ENCODE results near the gene SPATA13. TPM values are rescaled to one million over a fixed set of nuclear protein-coding genes. Genes with fewer than 3 reads are reported as not detected.

The SPATA13 gene
- polyA plus RNA-seq, 1 experiment = 12.0 TPM

DNA sequence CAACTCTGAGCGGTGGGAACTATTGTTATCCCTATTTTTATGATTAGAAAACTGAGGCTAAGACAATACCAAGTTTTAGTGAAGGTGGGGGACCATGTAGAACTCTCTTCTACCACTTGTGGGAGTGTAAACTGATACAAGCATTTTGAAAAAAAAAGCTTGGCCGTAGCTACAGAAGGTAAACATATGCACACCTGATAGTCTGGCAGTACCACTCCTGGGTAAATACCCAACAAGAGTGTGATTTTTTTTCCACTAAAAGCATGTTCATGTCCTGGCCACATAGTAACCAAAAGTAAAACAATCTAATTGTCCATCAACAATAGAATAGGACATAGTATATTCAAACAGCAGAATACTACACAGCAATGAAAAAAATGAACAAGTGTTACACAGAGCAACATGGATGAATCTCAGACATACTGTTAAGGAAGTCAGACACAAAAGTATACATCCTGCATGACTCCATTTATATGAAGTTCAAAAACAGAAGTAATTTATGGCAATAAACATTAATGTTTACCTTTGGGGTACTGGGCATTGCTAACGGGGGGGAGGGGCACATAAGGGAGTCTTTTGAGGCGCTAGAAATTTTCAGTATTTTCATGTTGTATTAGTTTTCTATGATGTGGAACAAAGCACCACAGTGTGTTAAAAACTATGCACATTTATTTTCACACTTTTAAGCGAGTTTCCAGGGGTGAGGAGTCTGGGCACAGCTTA, 6.4 kb upstream of the SPATA13 start:
- no peaks in the 10 kb centered on the region; the same call in 1 of the 2 replicates for H3K9me3 ChIP-seq (ENCODE audit: control insufficient read depth, insufficient read depth, low read length)
- H3K4me3 ChIP-seq (ENCODE audit: low read depth, low read length) = no peak overlapping the region
- TF ChIP-seq, protein P1, sequence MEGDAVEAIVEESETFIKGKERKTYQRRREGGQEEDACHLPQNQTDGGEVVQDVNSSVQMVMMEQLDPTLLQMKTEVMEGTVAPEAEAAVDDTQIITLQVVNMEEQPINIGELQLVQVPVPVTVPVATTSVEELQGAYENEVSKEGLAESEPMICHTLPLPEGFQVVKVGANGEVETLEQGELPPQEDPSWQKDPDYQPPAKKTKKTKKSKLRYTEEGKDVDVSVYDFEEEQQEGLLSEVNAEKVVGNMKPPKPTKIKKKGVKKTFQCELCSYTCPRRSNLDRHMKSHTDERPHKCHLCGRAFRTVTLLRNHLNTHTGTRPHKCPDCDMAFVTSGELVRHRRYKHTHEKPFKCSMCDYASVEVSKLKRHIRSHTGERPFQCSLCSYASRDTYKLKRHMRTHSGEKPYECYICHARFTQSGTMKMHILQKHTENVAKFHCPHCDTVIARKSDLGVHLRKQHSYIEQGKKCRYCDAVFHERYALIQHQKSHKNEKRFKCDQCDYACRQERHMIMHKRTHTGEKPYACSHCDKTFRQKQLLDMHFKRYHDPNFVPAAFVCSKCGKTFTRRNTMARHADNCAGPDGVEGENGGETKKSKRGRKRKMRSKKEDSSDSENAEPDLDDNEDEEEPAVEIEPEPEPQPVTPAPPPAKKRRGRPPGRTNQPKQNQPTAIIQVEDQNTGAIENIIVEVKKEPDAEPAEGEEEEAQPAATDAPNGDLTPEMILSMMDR (IDR thresholded peaks at IDR 0.05; ENCODE audit: low read depth, low read length) = no peak
- no peaks in the 10 kb centered on the region for H3K27me3 ChIP-seq (ENCODE audit: control insufficient read depth, insufficient read depth, low read length)
- no peak for DNase-seq (ENCODE audit: low read depth, low spot score)
- ChIA-PET CTCF (interaction anchor here (0.7 kb wide), 1 partner anchor 101 kb away, joined by 4 read pairs; no protein-coding TSS in a partner anchor), POLR2A (no interaction called here)
- H3K27ac ChIP-seq (ENCODE audit: low read depth, low read length) = no peak overlapping the region

DNA sequence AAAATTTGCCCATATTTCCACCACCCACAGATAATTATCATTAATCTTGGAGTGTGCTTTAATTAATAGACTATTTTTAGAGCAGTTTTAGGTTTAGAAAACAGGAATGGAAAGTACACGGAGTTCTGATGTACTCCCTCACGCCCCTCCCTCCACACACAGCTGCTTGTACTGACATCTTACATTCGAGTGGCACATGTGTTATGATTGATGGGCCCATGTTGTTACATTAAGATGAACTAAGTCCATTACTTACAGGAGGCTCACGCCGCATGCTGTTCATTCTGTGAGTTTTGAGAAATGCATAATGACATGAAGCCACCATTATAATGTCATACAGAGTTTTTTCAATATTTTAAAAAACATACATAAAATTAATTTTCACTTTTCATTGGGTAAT, 1.2 kb upstream of the SPATA13 start:
- H3K27me3 ChIP-seq (ENCODE audit: control insufficient read depth, insufficient read depth, low read length) = no peaks in the 10 kb centered on the region
- H3K9me3 ChIP-seq (ENCODE audit: control insufficient read depth, insufficient read depth, low read length) = no peaks in the 10 kb centered on the region; the same call in 1 of the 2 replicates
- ChIA-PET POLR2A (no interaction called here), CTCF (no interaction called here)
- no peak for DNase-seq (ENCODE audit: low read depth, low spot score)
- TF ChIP-seq, protein P1 (IDR thresholded peaks at IDR 0.05; ENCODE audit: low read depth, low read length) = no peak
- H3K4me3 ChIP-seq (ENCODE audit: low read depth, low read length) = no peak overlapping the region
- no peak overlapping the region for H3K27ac ChIP-seq (ENCODE audit: low read depth, low read length)

DNA sequence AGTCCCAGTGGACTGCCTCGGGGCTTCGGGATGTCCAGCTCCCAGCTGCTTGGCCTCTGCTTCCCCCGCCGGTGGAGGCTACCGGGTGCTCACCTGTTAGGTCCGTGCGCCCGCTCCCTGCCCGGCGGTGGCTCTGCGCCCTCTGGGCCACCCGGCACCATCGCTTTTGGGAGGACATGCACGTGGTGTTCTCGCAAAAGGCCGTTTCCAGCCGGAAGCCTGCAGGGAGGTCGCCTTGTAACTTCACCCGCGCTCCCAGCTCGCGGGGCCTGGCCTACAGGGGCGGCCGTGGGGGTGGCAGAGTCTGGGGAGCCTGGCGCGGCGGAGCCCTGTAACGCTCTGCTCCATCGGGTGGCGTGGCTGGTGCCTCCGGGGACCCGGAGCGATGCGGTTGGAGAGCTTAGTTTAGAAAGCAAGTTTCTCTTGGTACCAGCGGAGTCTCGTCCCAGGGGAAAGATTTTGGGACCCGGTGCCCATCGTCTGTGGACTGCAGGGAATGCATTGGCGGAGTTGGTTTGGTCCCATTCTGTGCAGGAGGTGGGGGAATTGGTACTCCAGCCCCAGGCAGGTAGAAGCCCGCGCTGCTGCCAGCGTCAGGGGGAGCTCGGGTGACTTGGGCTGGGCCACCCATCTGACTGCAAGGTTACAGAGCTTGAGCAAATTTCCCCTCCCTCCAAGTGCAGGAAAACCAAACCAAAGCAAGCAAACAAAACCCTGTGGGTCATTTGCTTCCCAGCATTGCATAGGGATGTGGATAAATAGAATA, 673 bp downstream of the SPATA13 start:
- Histone ChIP-seq H3K4me3 (ENCODE audit: low read depth, low read length) (peak overlapping the region; percentile 84), H3K27me3 (ENCODE audit: control insufficient read depth, insufficient read depth, low read length) (no peaks in the 10 kb centered on the region), H3K27ac (ENCODE audit: low read depth, low read length) (no peak overlapping the region), H3K9me3 (ENCODE audit: control insufficient read depth, insufficient read depth, low read length) (no peaks in the 10 kb centered on the region; the same call in 1 of the 2 replicates)
- TF ChIP-seq, protein P1 (IDR thresholded peaks at IDR 0.05; ENCODE audit: low read depth, low read length) = no peak
- ChIA-PET POLR2A (interaction anchor here (0.8 to 1.8 kb wide), 6 partner anchors 8 to 58 kb away, joined by 3 to 8 read pairs (median 4); no protein-coding TSS in a partner anchor), CTCF (interaction anchor here (0.7 to 1.7 kb wide), 6 partner anchors 59 to 142 kb away, joined by 3 to 4 read pairs (median 3); no protein-coding TSS in a partner anchor)
- DNase-seq (ENCODE audit: low read depth, low spot score) = no peak

DNA sequence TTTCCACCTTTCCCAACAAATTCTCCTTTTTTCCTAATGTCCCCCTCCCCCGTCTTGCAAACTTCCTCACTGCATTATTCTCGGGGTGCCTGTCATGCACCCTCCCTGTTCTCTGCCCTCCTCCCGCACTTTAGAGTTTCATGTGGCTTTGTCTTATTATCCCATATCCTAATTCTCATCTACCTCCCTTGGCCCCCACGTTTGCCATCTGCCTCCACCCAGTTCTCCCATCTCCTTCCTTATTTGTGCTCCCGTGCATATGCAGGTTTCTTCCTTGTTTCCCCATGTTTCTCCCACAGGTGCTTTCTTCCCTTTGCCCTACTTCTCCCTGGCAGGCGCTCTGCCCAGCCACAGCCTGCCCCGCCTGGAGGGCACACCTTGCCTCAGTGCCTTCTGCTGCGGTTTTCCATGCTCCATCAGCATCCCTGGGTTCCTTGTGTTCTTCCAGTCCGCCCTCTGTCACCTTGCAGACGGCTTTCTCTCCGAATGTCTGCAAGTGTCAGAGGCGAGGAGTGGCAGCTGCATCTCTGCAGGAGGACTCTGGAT, 1.5 kb downstream of the SPATA13 start:
- TF ChIP-seq, protein P1 (IDR thresholded peaks at IDR 0.05; ENCODE audit: low read depth, low read length) = no peak
- ChIA-PET POLR2A (no interaction called here), CTCF (interaction anchor here (0.9 kb wide), 1 partner anchor 67 kb away, joined by 3 read pairs; no protein-coding TSS in a partner anchor)
- no peak for DNase-seq (ENCODE audit: low read depth, low spot score)
- Histone ChIP-seq H3K9me3 (ENCODE audit: control insufficient read depth, insufficient read depth, low read length) (no peaks in the 10 kb centered on the region; the same call in 1 of the 2 replicates), H3K27ac (ENCODE audit: low read depth, low read length) (no peak overlapping the region), H3K27me3 (ENCODE audit: control insufficient read depth, insufficient read depth, low read length) (no peaks in the 10 kb centered on the region), H3K4me3 (ENCODE audit: low read depth, low read length) (peak overlapping the region; percentile 84)

Measured in AG04450 (cell line).